Large intestine (tissue), 3 donors: ENCODE measurements around the gene GLI2. TPM values are rescaled to one million over a fixed set of nuclear protein-coding genes. Genes with fewer than 3 reads are reported as not detected.

Source experiments
- DNase-seq, 2 donors: peaks; one replicate each; pipeline versions ENCODE4 v3.0.0 to v3.0.0-alpha.2; 2013
- H3K27ac ChIP-seq: one replicate; pipeline ENCODE4 v1.5.1; 2013; ENCODE audit warnings: low read length
- H3K27me3 ChIP-seq: 2 replicates; pipeline ENCODE4 v1.6.1; 2013; ENCODE audit warnings: low read length; ENCODE audit not compliant: control insufficient read depth, insufficient read depth
- H3K36me3 ChIP-seq: 2 replicates; pipeline ENCODE4 v1.6.1; 2013; ENCODE audit warnings: low read length; ENCODE audit not compliant: control insufficient read depth, insufficient read depth
- H3K4me1 ChIP-seq: one replicate; pipeline ENCODE4 v1.6.1; 2013; ENCODE audit warnings: low read length; ENCODE audit not compliant: control insufficient read depth, insufficient read depth
- H3K4me3 ChIP-seq: one replicate; pipeline ENCODE4 v1.5.1; 2013; ENCODE audit warnings: low read length
- H3K9me3 ChIP-seq: one replicate; pipeline ENCODE4 v1.6.1; 2013; ENCODE audit warnings: mild to moderate bottlenecking, low read depth, low read length, moderate library complexity; ENCODE audit not compliant: control insufficient read depth
- WGBS: methylation state at CpG from one replicate; pipeline ENCODE4 v1.1.5; 2013; ENCODE audit warnings: low lambda C conversion rate; ENCODE audit not compliant: insufficient coverage; 5-methylcytosine and 5-hydroxymethylcytosine counted together
- polyA plus RNA-seq: library from polyadenylated mRNA; unstranded; fragments of 120-200 nt; gene quantifications from one replicate; pipeline ENCODE4 v1.2.1, GENCODE V29; 2013

Gene GLI2
- polyA plus RNA-seq, 1 donor: 4.1 TPM

- H3K36me3 ChIP-seq: no peaks in the 10 kb centered on the region
- peaks cover 3% of the 10 kb centered on the region for H3K4me1 ChIP-seq
- no peak overlapping the region for H3K27ac ChIP-seq
- DNase-seq: no peak
- H3K27me3 ChIP-seq: peaks cover 15% of the 10 kb centered on the region
- no peak overlapping the region for H3K4me3 ChIP-seq
- WGBS: no CpG with 5 or more reads among the region's 4 CpGs
- no peaks in the 10 kb centered on the region for H3K9me3 ChIP-seq
Measured at GRCh38 chr2:120700659-120701058, 35.0 kb upstream of the GLI2 start.

- Histone ChIP-seq H3K9me3 (no peaks in the 10 kb centered on the region), H3K27ac (no peak overlapping the region), H3K36me3 (no peaks in the 10 kb centered on the region), H3K4me3 (no peak overlapping the region), H3K27me3 (peaks cover 14% of the 10 kb centered on the region), H3K4me1 (peaks cover 3% of the 10 kb centered on the region)
- no peak for DNase-seq
- no CpG with 5 or more reads among the region's 7 CpGs for WGBS
Measured at GRCh38 chr2:120701096-120701495, 34.6 kb upstream of the GLI2 start.

GRCh38 chr2:120701499-120701898 is 34.2 kb upstream of the GLI2 start:
- H3K36me3 ChIP-seq: no peaks in the 10 kb centered on the region
- H3K4me3 ChIP-seq: no peak overlapping the region
- H3K4me1 ChIP-seq: peaks cover 3% of the 10 kb centered on the region
- H3K9me3 ChIP-seq: no peaks in the 10 kb centered on the region
- no CpG with 5 or more reads among the region's 3 CpGs for WGBS
- H3K27me3 ChIP-seq: peaks cover 10% of the 10 kb centered on the region
- no peak for DNase-seq
- H3K27ac ChIP-seq: no peak overlapping the region

- Histone ChIP-seq H3K4me3 (no peak overlapping the region), H3K36me3 (no peaks in the 10 kb centered on the region), H3K9me3 (no peaks in the 10 kb centered on the region), H3K4me1 (peaks cover 3% of the 10 kb centered on the region), H3K27ac (no peak overlapping the region), H3K27me3 (peaks cover 15% of the 10 kb centered on the region)
- no peak for DNase-seq
- no CpG with 5 or more reads among the region's 7 CpGs for WGBS
Measured at GRCh38 chr2:120702061-120702460, 33.6 kb upstream of the GLI2 start.

- Histone ChIP-seq H3K36me3 (no peaks in the 10 kb centered on the region), H3K27me3 (peaks cover 21% of the 10 kb centered on the region), H3K27ac (no peak overlapping the region), H3K4me1 (peaks cover under 1% of the 10 kb centered on the region), H3K4me3 (no peak overlapping the region), H3K9me3 (no peaks in the 10 kb centered on the region)
- no CpG with 5 or more reads among the region's 13 CpGs for WGBS
- DNase-seq: no peak
Measured at GRCh38 chr2:120702801-120703200, 32.9 kb upstream of the GLI2 start.

- H3K36me3 ChIP-seq: no peaks in the 10 kb centered on the region
- no peak for DNase-seq
- WGBS: no CpG with 5 or more reads among the region's 4 CpGs
- H3K4me3 ChIP-seq: no peak overlapping the region
- no peaks in the 10 kb centered on the region for H3K4me1 ChIP-seq
- H3K27ac ChIP-seq: no peak overlapping the region
- no peaks in the 10 kb centered on the region for H3K9me3 ChIP-seq
- peaks cover 21% of the 10 kb centered on the region for H3K27me3 ChIP-seq
Measured at GRCh38 chr2:120703330-120703994, 32.2 kb upstream of the GLI2 start.

GRCh38 chr2:120704696-120705095 is 31.0 kb upstream of the GLI2 start:
- WGBS: no CpG with 5 or more reads among the region's 2 CpGs
- Histone ChIP-seq H3K36me3 (no peaks in the 10 kb centered on the region), H3K4me3 (no peak overlapping the region), H3K4me1 (no peaks in the 10 kb centered on the region), H3K27me3 (peaks cover 30% of the 10 kb centered on the region), H3K27ac (no peak overlapping the region), H3K9me3 (no peaks in the 10 kb centered on the region)
- DNase-seq: no peak

GRCh38 chr2:120707816-120708215 is 27.9 kb upstream of the GLI2 start:
- Histone ChIP-seq H3K4me3 (no peak overlapping the region), H3K27ac (no peak overlapping the region), H3K36me3 (no peaks in the 10 kb centered on the region), H3K27me3 (peaks cover 52% of the 10 kb centered on the region), H3K4me1 (no peaks in the 10 kb centered on the region), H3K9me3 (no peaks in the 10 kb centered on the region)
- no CpG with 5 or more reads among the region's 3 CpGs for WGBS
- no peak for DNase-seq

GRCh38 chr2:120708944-120709607 is 26.6 kb upstream of the GLI2 start:
- Histone ChIP-seq H3K4me1 (no peaks in the 10 kb centered on the region), H3K9me3 (no peaks in the 10 kb centered on the region), H3K4me3 (no peak overlapping the region), H3K27me3 (peaks cover 65% of the 10 kb centered on the region), H3K36me3 (no peaks in the 10 kb centered on the region), H3K27ac (no peak overlapping the region)
- 73% methylated on average over 2 of the region's 14 CpGs for WGBS
- DNase-seq: no peak

- Histone ChIP-seq H3K4me3 (no peak overlapping the region), H3K27ac (no peak overlapping the region), H3K4me1 (no peaks in the 10 kb centered on the region), H3K27me3 (peaks cover 68% of the 10 kb centered on the region), H3K9me3 (no peaks in the 10 kb centered on the region), H3K36me3 (no peaks in the 10 kb centered on the region)
- no CpG with 5 or more reads among the region's 5 CpGs for WGBS
- no peak for DNase-seq
Measured at GRCh38 chr2:120709608-120710041, 26.0 kb upstream of the GLI2 start.

GRCh38 chr2:120710256-120710655 is 25.4 kb upstream of the GLI2 start:
- Histone ChIP-seq H3K4me3 (no peak overlapping the region), H3K9me3 (no peaks in the 10 kb centered on the region), H3K27ac (no peak overlapping the region), H3K4me1 (no peaks in the 10 kb centered on the region), H3K27me3 (peaks cover 72% of the 10 kb centered on the region), H3K36me3 (no peaks in the 10 kb centered on the region)
- WGBS: no CpG with 5 or more reads among the region's 16 CpGs
- no peak for DNase-seq
